DLD1 (cell line): ENCODE results near the gene MAMLD1.

ENCODE experiments used
- in situ Hi-C: cut with HindIII; loops from 2 replicates; pipeline ENCODE4 v1.10.0; 2017; ENCODE audit warnings: low sequenced_read_pairs

The MAMLD1 gene

DNA sequence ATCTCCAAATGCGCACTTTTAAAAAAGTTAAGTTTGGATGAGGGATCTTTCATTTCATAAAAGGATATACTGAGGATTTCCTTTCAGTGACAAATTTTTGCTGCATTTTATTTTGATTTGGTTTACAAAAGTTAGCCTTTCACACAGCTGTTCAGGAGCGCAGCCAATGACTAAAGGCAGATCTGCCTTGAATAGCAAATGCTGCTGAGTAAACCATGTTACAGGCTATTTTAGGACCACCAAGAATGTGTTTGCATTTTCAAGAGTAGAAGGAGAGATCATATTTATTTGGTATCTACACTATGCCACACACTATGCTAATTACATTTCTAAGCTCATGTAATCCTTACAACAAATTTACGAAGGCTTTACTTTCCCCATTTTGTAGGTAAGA is 92.1 kb downstream of the MAMLD1 start:
- in situ Hi-C loops: no loop called here

DNA sequence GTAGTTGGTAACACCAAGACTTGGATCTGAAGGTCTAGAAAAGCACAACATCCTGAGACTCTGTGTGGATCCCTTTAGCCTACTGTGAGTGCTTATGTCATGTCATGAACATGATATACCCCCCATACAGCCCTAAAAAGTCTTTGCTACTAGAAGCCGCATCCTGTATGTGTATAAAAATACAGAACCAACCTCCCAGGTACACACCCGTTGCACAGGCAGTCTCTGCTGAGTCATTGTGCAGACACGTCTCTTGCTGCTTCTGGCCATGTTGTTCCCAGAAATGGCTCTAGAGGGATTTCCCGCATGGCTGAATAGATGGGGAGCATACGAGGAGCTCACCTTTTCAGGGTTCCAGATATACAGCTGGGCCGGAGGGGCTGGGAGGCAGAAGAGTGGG is 93.3 kb downstream of the MAMLD1 start:
- in situ Hi-C loops: no loop called here

DNA sequence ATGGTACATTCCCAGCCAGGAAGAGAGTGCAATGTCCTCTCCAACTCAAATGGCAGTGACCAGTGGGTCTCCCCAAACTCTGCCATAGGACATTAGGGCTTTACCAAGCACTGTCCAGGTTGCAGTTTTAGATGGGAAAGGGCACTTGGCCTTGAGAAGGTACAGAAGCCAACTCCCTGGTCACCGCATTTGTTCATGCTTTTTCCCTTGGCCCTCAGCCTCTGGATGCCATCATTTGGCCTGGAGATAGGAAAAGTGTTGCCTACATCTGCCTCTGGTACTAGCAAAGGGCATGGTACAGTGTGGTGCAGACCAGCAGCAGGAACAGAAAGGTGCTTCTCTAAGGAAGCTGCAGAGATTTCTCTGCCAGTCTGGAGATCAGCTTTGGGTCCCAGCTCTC is 93.8 kb downstream of the MAMLD1 start:
- in situ Hi-C loops: no loop called here

DNA sequence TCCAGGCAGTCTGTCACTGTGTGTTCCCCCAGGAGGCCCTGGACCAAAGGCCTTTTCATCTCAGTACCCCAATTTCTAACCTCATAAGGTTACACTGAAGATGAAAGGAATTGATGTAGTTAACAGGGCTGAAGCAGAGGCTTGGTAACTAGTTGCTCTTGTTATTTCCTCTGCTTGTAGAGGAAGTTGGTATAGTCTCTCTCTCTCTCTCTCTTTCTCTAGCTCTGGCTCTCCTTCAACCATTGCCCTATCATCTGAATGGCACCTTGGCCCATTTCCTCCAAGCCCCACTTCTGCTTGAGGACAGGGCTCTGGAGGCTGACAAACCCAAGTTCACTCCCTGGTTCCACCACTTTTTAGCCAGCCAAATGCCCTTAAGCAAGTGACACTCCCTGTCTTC is 96.1 kb downstream of the MAMLD1 start:
- in situ Hi-C loops: no loop called here

DNA sequence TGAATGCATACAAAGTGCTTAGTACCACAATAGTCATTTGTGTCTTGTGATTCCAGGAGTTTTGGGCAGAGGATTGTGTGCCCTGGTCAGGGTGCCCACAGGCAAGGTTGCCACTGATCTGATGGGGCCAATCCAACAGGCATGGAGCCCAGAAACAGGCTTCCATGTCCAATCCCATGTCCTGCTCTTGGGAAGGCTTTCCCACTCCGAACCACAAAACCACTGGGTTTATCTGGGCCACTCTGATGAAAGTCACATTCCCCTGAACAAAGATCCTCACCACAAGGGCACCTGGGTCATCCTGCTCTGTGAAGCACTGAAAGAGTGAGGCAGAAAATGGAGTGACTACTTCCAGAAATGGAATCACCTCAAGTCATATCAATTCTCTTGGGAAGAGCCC is 96.9 kb downstream of the MAMLD1 start:
- in situ Hi-C loops: no loop called here

DNA sequence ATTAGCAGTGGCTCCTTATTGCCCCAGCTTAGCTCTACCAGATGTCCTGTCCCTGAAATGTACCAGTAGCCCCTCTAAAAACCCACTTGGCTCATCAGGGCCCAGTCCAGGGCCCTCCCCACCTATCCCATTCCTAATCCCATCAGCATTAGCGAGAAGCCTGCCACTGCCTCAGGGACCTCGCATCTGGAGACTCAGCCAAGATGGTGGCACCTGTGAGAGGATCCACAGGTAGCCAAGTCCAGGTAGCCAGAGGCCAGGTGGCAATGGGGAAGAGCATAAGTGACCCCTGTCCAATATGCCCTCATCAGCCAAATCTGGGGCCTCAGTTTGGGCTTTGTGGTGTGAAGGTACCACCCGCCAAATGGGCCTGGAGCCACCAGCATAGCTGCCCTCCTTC is 97.7 kb downstream of the MAMLD1 start:
- in situ Hi-C loops: no loop called here

DNA sequence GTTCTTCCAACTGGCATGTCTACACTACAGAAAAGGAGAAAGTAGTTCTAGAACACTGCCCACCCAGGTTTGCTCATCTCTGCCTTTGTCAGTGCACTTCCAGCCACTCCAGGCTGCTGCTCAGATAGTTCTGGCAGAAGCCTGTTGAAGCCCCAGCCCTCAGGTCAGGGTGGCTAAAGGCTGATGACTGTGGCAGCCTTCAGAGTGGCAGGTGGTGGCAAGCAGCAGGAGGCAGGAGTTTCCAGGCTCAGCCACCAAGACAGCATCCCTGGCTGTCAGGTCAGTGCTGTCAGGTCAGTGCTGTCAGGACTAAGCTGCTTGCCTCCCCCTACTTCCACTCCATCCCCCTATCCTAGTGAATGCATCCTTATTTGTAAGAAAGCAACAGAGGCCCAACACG is 100.4 kb downstream of the MAMLD1 start:
- in situ Hi-C loops: no loop called here

DNA sequence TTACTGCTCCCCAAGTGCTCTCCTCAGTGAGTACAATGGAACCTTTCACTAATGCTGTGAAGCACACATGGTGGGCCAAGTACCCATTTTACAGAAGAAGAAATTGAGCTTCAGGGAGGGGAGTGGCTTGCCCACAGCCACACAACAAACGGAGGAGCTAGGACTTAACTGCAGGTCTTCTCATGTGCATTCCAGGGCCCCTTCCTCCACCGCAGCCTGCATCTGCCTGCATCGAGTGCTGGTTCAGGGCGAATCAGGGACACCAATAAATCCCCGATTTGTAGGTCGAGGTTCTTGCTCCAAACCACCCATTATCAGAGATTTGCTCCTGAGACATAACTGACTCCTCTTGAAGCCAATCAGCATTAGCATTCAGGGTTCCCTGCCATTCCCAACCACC is 100.9 kb downstream of the MAMLD1 start:
- in situ Hi-C loops: no loop called here

DNA sequence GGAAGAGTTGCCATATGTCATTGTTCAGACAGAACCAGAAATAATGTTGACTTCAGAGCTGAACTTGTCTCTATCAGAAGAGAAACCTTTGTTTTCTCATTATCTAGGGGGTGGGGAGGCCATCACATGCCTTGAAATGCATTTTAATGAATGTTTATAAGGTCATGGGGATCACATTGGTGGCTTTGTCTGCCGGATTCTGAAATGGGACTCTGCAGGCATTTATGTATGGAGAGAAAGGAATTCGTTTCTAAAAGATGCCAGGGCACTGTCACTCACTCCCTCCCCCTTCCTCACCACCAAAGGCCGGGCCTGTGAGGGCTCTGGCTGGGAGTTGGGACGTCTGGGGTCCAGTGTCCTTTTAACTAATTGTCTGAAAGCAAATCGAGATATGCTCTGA is 102.2 kb downstream of the MAMLD1 start:
- in situ Hi-C loops: no loop called here

DNA sequence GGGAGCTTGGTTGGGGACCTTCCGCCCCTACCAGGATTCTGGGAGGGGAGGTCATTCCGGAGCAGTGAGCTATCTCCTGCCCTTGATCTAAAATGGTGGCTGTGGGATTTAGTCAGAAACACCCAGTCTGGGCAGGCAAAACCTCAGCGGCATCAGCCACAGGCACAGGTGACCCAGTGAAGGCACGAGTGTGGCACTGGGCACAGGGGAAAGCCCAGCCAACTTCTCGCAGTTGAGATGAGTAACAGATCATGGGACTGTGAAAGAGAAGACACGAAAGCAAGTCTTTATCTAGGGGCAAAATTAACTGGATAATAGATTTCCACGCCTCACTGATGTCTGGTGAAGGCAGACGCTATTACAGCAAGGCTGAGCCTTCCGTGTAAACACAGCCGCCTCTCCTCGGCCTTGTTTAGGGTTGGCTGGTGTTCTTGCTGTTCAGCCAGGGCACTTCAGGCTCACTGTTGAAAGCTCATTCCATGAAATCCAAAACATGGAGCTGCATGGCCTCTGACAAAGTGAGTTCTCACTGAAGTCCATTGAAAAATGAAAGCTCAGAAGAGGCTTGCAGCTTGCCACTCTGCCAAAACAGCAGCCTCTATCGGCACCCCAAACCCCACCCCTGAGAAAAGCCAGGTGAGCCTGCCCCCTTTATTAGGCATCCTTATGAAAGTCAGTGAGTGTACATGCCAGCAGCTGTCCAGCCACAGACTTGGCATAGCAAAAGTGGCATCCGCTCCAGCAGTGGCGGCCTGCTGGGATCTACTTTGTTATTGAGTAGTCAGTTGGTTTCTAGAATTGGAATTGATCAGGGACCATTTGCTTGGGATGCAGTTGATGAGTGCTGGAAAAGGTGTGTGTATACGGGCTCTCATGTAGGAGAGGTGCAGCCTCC is 103.0 kb downstream of the MAMLD1 start:
- in situ Hi-C loops: no loop called here

DNA sequence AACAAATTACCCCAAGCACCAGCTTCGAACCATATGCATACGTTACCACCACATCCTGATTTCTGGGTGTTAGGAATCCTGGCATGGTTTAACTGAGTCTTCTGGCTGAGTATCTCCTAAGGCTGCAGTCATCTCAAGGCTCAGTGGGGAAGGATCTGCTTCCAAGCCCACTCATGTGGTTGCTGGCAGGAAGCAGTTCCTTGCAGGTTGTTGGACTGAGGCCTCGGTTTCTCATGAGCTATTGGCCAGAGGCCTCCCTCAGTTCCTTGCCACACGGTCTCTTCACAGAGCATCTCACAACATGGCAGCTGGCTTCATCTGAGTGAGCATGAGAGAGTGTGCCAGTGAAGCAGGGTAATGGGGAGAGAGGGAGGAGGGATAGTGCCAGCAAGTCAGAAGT is 109.2 kb downstream of the MAMLD1 start:
- in situ Hi-C loops: no loop called here

DNA sequence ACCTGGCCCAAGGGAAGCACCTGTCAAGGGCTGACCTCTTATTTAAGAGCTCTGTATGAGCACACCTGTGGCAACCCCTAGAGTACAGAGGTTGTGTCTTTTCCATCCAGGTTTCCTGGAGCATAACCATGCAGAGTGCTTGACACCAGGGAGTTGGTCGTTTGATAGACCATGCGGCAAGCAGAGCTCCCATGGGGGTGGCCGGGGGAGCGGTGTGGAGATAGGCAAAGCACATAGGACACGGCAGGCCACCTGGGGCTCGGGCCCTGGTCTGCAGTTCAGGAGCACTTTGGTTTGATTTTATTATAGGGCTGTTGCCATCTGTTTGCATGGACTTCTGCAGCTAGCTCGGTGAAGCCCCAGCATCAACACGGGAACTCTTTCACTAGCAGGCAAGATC is 110.3 kb downstream of the MAMLD1 start:
- in situ Hi-C loops: no loop called here

DNA sequence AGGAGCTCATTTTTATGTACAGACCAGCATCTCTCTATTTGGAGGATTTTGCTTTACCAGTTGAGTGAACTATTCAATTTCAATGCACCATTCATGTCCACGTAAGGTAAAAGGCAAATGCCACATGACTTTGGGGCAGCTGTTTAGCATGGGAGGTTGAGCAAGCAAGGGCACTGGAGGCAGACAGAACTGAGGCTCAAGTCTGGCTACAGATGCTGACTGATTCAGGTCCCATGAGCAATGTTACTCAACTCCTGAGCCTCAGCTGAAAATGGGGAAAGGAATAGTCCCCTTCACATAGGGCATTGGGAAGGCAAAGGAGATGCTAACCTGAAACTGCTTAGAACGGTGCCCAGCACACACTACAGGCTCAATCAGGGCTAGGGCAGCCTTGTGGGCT is 112.3 kb downstream of the MAMLD1 start:
- in situ Hi-C loops: no loop called here

DNA sequence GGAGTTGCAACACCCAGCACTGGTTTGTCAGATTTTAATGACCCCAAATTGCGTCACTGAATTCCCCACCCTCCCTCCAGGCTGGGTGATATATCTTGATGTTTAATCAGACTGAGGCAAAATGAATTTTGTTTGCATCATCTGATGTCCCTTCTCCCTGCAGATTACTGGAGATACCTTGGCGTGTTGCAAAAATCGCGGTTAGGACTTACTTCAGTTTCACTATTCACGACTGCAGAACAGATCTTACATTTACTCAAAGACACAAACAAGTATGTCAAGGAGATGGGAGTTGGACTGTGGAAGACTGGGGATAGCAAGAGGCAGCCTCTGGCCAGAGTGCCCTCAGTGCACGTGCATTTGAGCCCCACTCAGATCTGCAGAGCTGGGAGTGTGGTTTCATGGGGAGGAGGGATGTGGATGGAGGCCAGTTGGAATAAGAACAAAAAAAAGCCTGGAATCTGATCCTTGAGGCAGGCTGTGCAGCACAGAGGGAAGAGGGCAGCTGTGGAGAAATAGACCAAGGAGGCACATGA is 113.1 kb downstream of the MAMLD1 start:
- in situ Hi-C loops: no loop called here

DNA sequence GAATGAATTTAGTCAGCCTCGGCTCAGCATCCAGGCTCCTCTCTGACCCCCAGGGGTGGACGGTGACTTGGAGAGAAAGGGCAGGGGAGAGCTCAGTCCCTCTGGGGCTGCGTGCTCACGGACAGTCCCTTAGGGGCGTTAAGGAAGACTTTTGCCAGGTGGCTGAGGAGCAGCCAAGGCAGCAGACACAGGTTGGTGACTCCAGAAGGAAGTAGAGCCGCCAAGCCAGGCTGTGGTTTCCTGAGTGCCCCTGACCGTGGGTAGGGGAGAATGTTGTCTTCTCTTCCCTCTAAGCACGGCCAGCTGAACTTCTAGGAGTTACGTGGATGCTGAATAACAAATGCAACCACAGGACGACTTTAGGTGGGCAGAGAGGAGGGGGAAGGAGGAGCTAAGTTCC is 114.3 kb downstream of the MAMLD1 start:
- in situ Hi-C loops: no loop called here

DNA sequence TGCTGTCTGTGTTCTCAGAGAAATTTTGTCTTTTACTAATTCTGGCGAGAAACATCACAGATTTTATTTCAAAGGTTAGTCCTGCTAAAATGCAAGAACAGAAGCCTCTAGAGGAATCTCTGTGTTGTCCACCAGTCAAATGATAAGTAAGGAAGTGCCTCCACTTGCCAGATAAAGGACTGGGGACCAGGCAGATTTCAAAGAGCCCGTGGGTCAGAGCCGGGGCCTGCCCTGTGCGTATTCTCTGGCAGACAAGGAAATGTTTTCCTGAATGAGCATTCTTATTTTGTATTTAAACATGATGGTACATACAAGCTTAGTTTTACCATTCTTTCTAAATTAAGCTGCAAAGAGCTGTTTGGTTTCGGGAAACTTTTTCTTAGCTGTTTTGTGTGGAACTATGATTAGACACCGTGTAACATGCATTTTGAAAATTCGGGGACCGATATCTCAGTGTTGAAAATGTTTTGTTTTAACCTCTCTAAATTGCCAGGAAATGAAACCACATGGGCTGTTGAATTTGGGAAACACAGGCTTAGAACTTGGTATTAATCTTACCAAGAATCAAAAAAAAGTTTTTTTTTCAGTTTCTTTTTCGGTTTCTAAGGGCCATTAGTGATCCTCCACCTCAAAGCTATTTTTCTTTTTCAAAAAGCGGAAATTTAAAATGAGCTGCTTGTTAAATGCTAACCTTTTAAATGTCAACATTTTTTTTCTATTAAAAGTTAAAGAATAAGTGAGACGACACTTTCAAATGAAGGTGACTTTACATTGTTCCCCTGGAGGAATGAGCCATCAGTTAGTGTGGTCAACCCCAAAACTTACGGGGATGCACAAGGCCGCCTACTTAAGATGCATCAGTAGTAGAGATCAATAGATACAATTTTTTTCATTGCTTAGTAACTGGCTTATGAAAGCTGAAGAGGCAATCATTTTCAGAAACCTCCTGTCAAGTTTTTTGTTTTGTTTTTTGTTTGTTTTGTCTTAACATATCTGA is 115.7 kb downstream of the MAMLD1 start:
- in situ Hi-C loops: no loop called here

DNA sequence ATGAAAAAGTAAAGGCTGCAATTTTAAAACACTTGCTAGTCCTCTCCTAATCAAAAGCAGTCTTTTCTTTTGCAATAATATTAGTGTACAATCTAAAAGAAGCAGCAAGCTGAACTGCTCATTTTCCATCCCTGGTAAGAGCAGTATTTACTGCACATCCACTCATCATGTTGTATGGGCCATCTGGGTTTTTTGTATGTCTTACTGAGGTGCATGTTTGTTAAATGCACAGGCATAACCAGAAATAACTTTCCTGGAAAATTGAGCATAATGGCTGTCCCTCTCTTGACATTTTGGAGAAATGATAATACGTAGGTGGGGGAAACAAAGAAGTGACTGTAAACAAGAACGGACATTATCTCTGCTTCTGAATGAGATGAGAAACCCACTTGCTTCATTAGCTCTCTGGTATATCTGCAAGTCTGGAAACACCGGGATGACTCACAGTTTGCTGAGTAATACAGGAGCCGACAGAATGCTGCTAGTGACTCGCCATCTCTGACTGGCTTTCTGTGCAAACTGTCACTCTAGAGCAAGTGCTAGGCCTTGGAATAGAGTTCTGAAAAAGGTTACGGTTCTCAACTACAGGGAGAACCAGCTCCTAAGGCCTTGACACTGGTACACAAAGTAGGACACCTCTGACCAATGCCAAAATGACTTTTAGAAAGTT is 119.6 kb downstream of the MAMLD1 start:
- in situ Hi-C loops: no loop called here

DNA sequence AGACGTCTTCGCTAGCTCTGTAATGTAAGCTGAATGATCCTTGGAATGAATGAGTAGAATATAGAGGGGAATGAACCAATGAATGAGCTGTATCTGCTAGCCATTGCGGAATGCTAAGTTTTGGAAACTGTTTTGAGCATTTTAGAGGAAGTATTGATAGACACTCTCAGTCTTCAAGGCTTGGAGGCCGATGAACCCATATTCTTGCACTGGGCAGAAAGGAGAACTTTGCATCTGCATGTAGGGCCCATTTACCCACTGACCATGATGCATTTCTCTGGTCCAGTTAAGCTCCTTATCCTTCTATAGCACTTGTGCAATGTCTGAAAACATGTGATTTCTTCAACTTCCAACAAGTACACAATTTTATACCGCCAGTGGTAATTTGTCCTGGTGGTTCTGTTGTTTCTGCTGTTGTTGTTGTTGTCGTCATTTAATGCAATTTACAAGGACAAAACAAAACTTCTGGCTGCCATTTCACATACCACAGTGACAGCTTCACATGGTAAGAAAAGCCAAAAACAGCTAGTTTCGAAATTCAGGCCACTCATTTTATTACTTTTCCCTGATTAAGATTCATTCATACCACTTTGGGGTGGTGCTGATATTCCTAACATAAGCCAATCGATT is 120.4 kb downstream of the MAMLD1 start:
- in situ Hi-C loops: no loop called here

DNA sequence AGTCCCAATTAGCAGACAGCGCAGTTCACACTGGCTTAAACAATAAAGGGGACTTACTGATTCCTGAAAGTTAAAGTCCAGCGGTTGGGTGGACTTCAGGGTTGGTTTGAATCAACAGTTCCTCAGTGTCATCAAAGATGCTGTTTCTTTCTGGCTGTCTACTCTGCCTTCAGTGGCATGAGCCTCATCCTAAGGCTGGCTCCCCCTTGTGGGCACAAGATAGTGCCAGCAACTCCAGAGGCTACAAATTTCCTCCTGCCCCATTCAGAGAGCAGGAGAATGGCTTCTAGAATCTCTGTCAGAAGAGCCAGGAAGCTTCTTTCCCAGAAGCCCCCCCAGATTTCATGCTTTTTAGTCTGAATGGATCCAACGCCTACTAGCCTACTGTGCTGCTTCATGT is 122.9 kb downstream of the MAMLD1 start:
- in situ Hi-C loops: no loop called here

DNA sequence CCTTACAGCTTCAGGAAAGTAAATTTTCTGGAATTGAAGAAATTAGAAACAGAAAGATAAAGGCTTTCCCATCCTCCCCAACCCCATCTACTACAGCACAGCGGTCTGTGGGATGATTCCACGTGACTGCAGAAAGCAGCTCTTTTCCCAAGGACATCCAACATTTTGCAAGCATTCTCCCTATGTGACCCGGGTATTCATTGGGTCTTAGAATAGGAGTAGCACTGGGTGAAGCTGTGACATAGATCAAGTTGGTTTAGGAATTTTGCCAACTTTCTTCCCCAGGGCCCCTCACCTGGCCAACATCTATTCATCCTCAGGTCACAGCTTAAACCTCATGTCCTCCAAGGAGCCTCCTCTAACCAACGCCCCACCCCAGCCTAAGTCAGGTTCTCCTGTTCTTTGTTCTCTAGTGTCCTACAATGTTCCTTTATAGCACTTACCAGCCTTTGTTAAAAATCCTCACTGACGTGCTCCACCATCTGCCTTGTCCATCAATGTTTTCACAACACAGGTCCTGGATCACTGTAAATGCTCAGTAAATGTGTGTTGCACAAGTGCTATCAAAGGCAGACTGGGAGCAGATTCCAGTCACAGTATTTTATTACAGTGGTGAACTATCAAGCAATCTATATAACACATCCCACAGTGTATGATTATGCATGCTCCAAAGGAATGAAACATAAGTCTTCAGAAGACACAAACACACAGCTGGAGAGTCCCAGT is 124.4 kb downstream of the MAMLD1 start:
- in situ Hi-C loops: no loop called here
